DMS53 (cell line): ENCODE results near the gene YTHDF2.
"Not testable (repeated sequence)": the region's sequence is repeated elsewhere in the genome, so short reads cannot be mapped to it uniquely, and the experiment has no call there.

Source experiments
- DNase-seq: peaks from one replicate; lab custom pipeline; 2025; lab: John Stamatoyannopoulos, UW

Gene YTHDF2

GRCh38 chr1:28736450-28737306, at the start of gene YTHDF2:
YTHDF2 (plus strand) TSS chr1:28736940; CDS start chr1:28737121, 181 bp downstream.
- DNase-seq: peak; percentile 99

GRCh38 chr1:28691627-28692026, 45.1 kb upstream of the YTHDF2 start:
- not testable (repeated sequence) for DNase-seq

- no peak for DNase-seq
Measured at GRCh38 chr1:28703629-28704028, 33.1 kb upstream of the YTHDF2 start.

GRCh38 chr1:28716336-28716735, 20.4 kb upstream of the YTHDF2 start:
- DNase-seq: no peak

- DNase-seq: no peak
Measured at GRCh38 chr1:28718166-28718565, 18.6 kb upstream of the YTHDF2 start.

GRCh38 chr1:28718586-28719331, 18.0 kb upstream of the YTHDF2 start:
- peak; percentile 54 for DNase-seq

GRCh38 chr1:28719332-28719619, 17.5 kb upstream of the YTHDF2 start:
- no peak for DNase-seq

- no peak for DNase-seq
Measured at GRCh38 chr1:28720376-28720775, 16.4 kb upstream of the YTHDF2 start.

- DNase-seq: not testable (repeated sequence)
Measured at GRCh38 chr1:28721927-28722326, 14.8 kb upstream of the YTHDF2 start.

- DNase-seq: not testable (repeated sequence)
Measured at GRCh38 chr1:28725365-28725764, 11.4 kb upstream of the YTHDF2 start.

GRCh38 chr1:28735961-28736449, 735 bp upstream of the YTHDF2 start:
- DNase-seq: peak; percentile 48

GRCh38 chr1:28737307-28738132, 780 bp downstream of the YTHDF2 start:
- DNase-seq: peak; percentile 85

GRCh38 chr1:28740118-28740517, 3.4 kb downstream of the YTHDF2 start:
- DNase-seq: no peak

GRCh38 chr1:28744184-28744583, 7.4 kb downstream of the YTHDF2 start:
- no peak for DNase-seq

- no peak for DNase-seq
Measured at GRCh38 chr1:28745653-28746173, 9.0 kb downstream of the YTHDF2 start.

- no peak for DNase-seq
Measured at GRCh38 chr1:28750330-28750729, 13.6 kb downstream of the YTHDF2 start.

- not testable (repeated sequence) for DNase-seq
Measured at GRCh38 chr1:28750771-28751294, 14.1 kb downstream of the YTHDF2 start.

GRCh38 chr1:28751315-28752060, 14.7 kb downstream of the YTHDF2 start:
- no peak for DNase-seq

- no peak for DNase-seq
Measured at GRCh38 chr1:28755701-28756100, 19.0 kb downstream of the YTHDF2 start.

GRCh38 chr1:28756846-28757245, 20.1 kb downstream of the YTHDF2 start:
- DNase-seq: no peak

- DNase-seq: no peak
Measured at GRCh38 chr1:28758420-28758819, 21.7 kb downstream of the YTHDF2 start.
